Liver (tissue), 9 donors: Measurements from ENCODE around the gene DOCK2. TPM values are rescaled to one million over a fixed set of nuclear protein-coding genes. Genes with fewer than 3 reads are reported as not detected.

Experiments
- DNase-seq: peaks from one replicate; pipeline ENCODE4 v3.0.0-alpha.2; 2017; ENCODE audit warnings: low spot score
- H3K27ac ChIP-seq, 2 donors: one replicate each; pipeline ENCODE4 v1.7.0; 2013; ENCODE audit warnings: inconsistent platforms in 2 of 2, low read length in 2 of 2, control low read depth in 1 of 2, low read depth in 1 of 2, mild to moderate bottlenecking in 1 of 2
- H3K27me3 ChIP-seq, 4 donors: one replicate each; pipeline versions ENCODE4 v1.6.1 to v1.7.0; 2013; ENCODE audit warnings: low read length in 3 of 4, inconsistent platforms in 1 of 4, mild to moderate bottlenecking in 1 of 4, moderate library complexity in 1 of 4; ENCODE audit not compliant: control insufficient read depth in 4 of 4, insufficient read depth in 4 of 4
- H3K36me3 ChIP-seq, 4 donors: one replicate each; pipeline versions ENCODE4 v1.6.1 to v1.7.0; 2013; ENCODE audit warnings: low read length in 3 of 4, mild to moderate bottlenecking in 3 of 4, low read depth in 1 of 4, moderate library complexity in 1 of 4; ENCODE audit not compliant: control insufficient read depth in 4 of 4, insufficient read depth in 3 of 4
- H3K4me1 ChIP-seq, 4 donors: one replicate each; pipeline versions ENCODE4 v1.6.1 to v1.7.0; 2013; ENCODE audit warnings: low read length in 3 of 4, mild to moderate bottlenecking in 3 of 4, moderate library complexity in 1 of 4; ENCODE audit not compliant: control insufficient read depth in 4 of 4, insufficient read depth in 4 of 4
- H3K4me3 ChIP-seq, 3 donors: one replicate each; pipeline versions ENCODE4 v1.6.1 to v1.7.0; 2013; ENCODE audit warnings: low read length in 3 of 3, control low read depth in 1 of 3, low read depth in 1 of 3, mild to moderate bottlenecking in 1 of 3
- H3K9ac ChIP-seq, 2 donors: one replicate each; pipeline ENCODE4 v1.7.0; 2013; ENCODE audit warnings: low read length in 2 of 2, mild to moderate bottlenecking in 2 of 2, moderate library complexity in 2 of 2, control low read depth in 1 of 2, low read depth in 1 of 2
- H3K9me3 ChIP-seq, 4 donors: one replicate each; pipeline versions ENCODE4 v1.6.1 to v1.7.0; 2013; ENCODE audit warnings: low read length in 3 of 4; ENCODE audit not compliant: control insufficient read depth in 4 of 4
- CTCF ChIP-seq: fragments of 150-350 bp; IDR thresholded peaks from 2 replicates; pipeline ENCODE4 v1.5.1; 2017; ENCODE audit warnings: improper control_type of control experiment, low read depth, low read length; ENCODE audit not compliant: missing input control
- FOXA1 ChIP-seq: IDR thresholded peaks from 2 replicates; pipeline ENCODE4 v1.6.1; 2016; ENCODE audit warnings: antibody characterized with exemption
- GABPA ChIP-seq, 2 donors: IDR thresholded peaks in 1 of 2; conservative IDR thresholded peaks in 1 of 2; 2 replicates each; pipeline ENCODE4 v1.6.1; 2016; ENCODE audit warnings: antibody characterized with exemption in 2 of 2, mild to moderate bottlenecking in 1 of 2, moderate library complexity in 1 of 2
- HNF4A ChIP-seq, 2 donors: conservative IDR thresholded peaks; 2 replicates each; pipeline ENCODE4 v1.6.1; 2016; ENCODE audit warnings: antibody characterized with exemption in 2 of 2, mild to moderate bottlenecking in 2 of 2
- HNF4G ChIP-seq: IDR thresholded peaks from 2 replicates; pipeline ENCODE4 v1.6.1; 2016; ENCODE audit warnings: antibody characterized with exemption
- JUND ChIP-seq, 2 donors: IDR thresholded peaks; 2 replicates each; pipeline ENCODE4 v1.6.1; 2016; ENCODE audit warnings: antibody characterized with exemption in 2 of 2
- NR2F2 ChIP-seq: IDR thresholded peaks from 2 replicates; pipeline ENCODE4 v1.6.1; 2016; ENCODE audit warnings: antibody characterized with exemption
- RAD21 ChIP-seq, 2 donors: IDR thresholded peaks; 2 replicates each; pipeline ENCODE4 v1.6.1; 2016; ENCODE audit warnings: antibody characterized with exemption in 2 of 2, mild to moderate bottlenecking in 2 of 2
- RXRA ChIP-seq, 2 donors: IDR thresholded peaks; 2 replicates each; pipeline ENCODE4 v1.6.1; 2017 to 2018; ENCODE audit warnings: antibody characterized with exemption in 2 of 2, mild to moderate bottlenecking in 1 of 2
- TAF1 ChIP-seq: conservative IDR thresholded peaks from 2 replicates; pipeline ENCODE4 v1.6.1; 2016; ENCODE audit warnings: antibody characterized with exemption, mild to moderate bottlenecking
- YY1 ChIP-seq: IDR thresholded peaks from 2 replicates; pipeline ENCODE4 v1.6.1; 2016; ENCODE audit warnings: antibody characterized with exemption, mild to moderate bottlenecking
- ZBTB33 ChIP-seq: IDR thresholded peaks from 2 replicates; pipeline ENCODE4 v1.6.1; 2016; ENCODE audit warnings: antibody characterized with exemption
- WGBS: extraction: QIAGEN DNeasy Blood & Tissue Kit; methylation state at CpG from one replicate; pipeline ENCODE4 v1.1.7; 2013; 5-methylcytosine and 5-hydroxymethylcytosine counted together
- polyA plus RNA-seq, 2 donors: library from polyadenylated mRNA; stranded (reverse) in 1 of 2; unstranded in 1 of 2; fragments of 200-250 nt in 1 of 2; fragments of >200 nt in 1 of 2; fragmentation: Nextera tagmentation in 1 of 2; extraction: Ambion mirVana in 1 of 2; gene quantifications; one replicate each; pipeline versions ENCODE4 v1.2.1 to v1.2.3, GENCODE V29; 2013 to 2015
- total RNA-seq, 2 donors: library from RNA; depleted of rRNA; stranded (reverse); fragments of >200 nt; gene quantifications; one replicate each; pipeline ENCODE4 v1.2.3, GENCODE V29; 2014
- TF ChIP-seq, protein P1 (sequence below): IDR thresholded peaks from 2 replicates; pipeline ENCODE4 v1.6.1; 2016; ENCODE audit warnings: antibody characterized with exemption, mild to moderate bottlenecking
- TF ChIP-seq, protein P2 (sequence below): IDR thresholded peaks from 2 replicates; pipeline ENCODE4 v1.6.1; 2016; ENCODE audit warnings: antibody characterized with exemption
- donor health status: healthy.
- donor health status: healthy.
- donor health status: healthy.
- donor health status: healthy.
- donor health status: healthy.

The DOCK2 gene
- total and polyA plus RNA-seq, 4 donors: 2.3 to 26.6 (median 8.2) TPM

DNA sequence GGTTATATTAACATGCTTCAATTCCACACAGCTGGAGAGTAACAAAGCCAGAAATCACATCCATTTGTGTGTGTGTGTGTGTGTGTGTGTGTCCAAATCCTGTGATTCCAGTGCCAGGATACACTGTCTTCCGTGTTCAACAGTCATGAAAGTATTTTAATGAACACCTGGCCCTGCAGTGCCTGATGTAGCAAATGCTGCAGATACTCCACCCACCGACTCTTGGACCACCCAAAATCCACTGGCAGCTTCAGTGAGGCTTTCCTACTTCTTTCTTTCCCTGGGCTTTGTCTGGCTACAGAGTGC is 356.4 kb downstream of the DOCK2 start:
- Histone ChIP-seq H3K9me3 (no peaks in the 10 kb centered on the region), H3K27me3 (peaks cover 0 to 5% (median 0%) of the 10 kb centered on the region in 4 donors), H3K4me3 (no peak overlapping the region), H3K27ac (no peak overlapping the region), H3K4me1 (no peaks in the 10 kb centered on the region), H3K9ac (no peak overlapping the region), H3K36me3 (peaks cover 0 to 5% (median 0%) of the 10 kb centered on the region in 4 donors)
- no peak for TF ChIP-seq TAF1
- no peak for TF ChIP-seq CTCF
- no peak for TF ChIP-seq HNF4A (conservative IDR thresholded peaks at IDR 0.05)
- TF ChIP-seq HNF4G: no peak
- TF ChIP-seq, protein P1, sequence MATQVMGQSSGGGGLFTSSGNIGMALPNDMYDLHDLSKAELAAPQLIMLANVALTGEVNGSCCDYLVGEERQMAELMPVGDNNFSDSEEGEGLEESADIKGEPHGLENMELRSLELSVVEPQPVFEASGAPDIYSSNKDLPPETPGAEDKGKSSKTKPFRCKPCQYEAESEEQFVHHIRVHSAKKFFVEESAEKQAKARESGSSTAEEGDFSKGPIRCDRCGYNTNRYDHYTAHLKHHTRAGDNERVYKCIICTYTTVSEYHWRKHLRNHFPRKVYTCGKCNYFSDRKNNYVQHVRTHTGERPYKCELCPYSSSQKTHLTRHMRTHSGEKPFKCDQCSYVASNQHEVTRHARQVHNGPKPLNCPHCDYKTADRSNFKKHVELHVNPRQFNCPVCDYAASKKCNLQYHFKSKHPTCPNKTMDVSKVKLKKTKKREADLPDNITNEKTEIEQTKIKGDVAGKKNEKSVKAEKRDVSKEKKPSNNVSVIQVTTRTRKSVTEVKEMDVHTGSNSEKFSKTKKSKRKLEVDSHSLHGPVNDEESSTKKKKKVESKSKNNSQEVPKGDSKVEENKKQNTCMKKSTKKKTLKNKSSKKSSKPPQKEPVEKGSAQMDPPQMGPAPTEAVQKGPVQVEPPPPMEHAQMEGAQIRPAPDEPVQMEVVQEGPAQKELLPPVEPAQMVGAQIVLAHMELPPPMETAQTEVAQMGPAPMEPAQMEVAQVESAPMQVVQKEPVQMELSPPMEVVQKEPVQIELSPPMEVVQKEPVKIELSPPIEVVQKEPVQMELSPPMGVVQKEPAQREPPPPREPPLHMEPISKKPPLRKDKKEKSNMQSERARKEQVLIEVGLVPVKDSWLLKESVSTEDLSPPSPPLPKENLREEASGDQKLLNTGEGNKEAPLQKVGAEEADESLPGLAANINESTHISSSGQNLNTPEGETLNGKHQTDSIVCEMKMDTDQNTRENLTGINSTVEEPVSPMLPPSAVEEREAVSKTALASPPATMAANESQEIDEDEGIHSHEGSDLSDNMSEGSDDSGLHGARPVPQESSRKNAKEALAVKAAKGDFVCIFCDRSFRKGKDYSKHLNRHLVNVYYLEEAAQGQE: no peak
- no peak for TF ChIP-seq RAD21 (IDR thresholded peaks at IDR 0.05)
- no peak for TF ChIP-seq YY1
- no peak for TF ChIP-seq ZBTB33
- no peak for TF ChIP-seq NR2F2
- no peak for TF ChIP-seq RXRA (IDR thresholded peaks at IDR 0.05)
- no peak for TF ChIP-seq JUND (IDR thresholded peaks at IDR 0.05)
- TF ChIP-seq, protein P2, sequence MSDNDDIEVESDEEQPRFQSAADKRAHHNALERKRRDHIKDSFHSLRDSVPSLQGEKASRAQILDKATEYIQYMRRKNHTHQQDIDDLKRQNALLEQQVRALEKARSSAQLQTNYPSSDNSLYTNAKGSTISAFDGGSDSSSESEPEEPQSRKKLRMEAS: no peak
- no peak for TF ChIP-seq GABPA (IDR thresholded peaks at IDR 0.05 in 1 of 2, conservative IDR thresholded peaks at IDR 0.05 in 1 of 2)
- DNase-seq: no peak
- 74% methylated on average over 2 of the region's 2 CpGs for WGBS

DNA sequence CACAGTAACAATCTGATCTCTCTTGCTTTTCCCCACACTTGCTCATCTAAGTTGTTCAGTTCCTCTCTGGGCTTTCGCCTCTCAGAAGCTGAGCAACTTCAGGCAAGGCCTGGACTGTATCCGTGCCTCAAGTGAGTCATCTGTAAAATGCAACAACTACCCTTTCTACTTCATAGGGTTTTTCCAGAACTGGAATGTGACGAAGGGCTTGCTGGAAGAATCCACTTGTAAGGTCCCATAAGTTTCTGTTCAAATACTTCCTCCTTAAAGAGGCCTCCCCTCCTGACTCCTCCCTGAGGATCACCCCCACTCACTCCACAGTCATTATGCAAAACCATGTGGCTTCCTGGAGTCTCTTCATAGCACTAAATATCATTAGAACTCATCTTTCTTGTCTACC is 360.7 kb downstream of the DOCK2 start:
- H3K36me3 ChIP-seq: peaks cover 0 to 3% (median 0%) of the 10 kb centered on the region in 4 donors
- H3K4me3 ChIP-seq: no peak overlapping the region
- no peak for DNase-seq
- no peak for TF ChIP-seq YY1
- TF ChIP-seq NR2F2: no peak
- no peak for TF ChIP-seq FOXA1
- no peaks in the 10 kb centered on the region for H3K27me3 ChIP-seq
- no peaks in the 10 kb centered on the region for H3K9me3 ChIP-seq
- H3K9ac ChIP-seq: no peak overlapping the region
- H3K27ac ChIP-seq: no peak overlapping the region
- no peaks in the 10 kb centered on the region for H3K4me1 ChIP-seq
- 83% methylated on average over 3 of the region's 3 CpGs for WGBS
